Common myeloid progenitor, CD34-positive (primary cell): ENCODE measurements around the gene RNF225.

Experiments
- CTCF ChIA-PET: fragments of 350-600 bp; sonication (Branson Sonifier 250); formaldehyde crosslinking; loops from one replicate; lab custom pipeline; 2021; ENCODE audit warnings: antibody characterized with exemption; lab: Charles Lee
- POLR2A ChIA-PET: fragments of 350-600 bp; sonication (Branson Sonifier 250); formaldehyde crosslinking; loops from one replicate; lab custom pipeline; 2021; ENCODE audit warnings: antibody characterized with exemption; lab: Charles Lee
- DNase-seq, 3 donors: peaks; one replicate each; pipeline versions ENCODE4 v3.0.0 to v3.0.0-alpha.2; 2013
- H3K27ac ChIP-seq, 2 experiments: 1 replicate in 1 of 2; 2 replicates in 1 of 2; pipeline ENCODE4 v1.7.0; 2013; ENCODE audit warnings: inconsistent platforms in 2 of 2, low read length in 2 of 2, mild to moderate bottlenecking in 2 of 2, low read depth in 1 of 2, moderate library complexity in 1 of 2; ENCODE audit not compliant: severe bottlenecking in 2 of 2, insufficient read depth in 1 of 2, poor library complexity in 1 of 2
- H3K27me3 ChIP-seq, 5 experiments: replicated peaks in 2 of 5; 1 replicate in 3 of 5; 2 replicates in 2 of 5; pipeline versions ENCODE4 v1.6.1 to v1.7.0; 2013; ENCODE audit warnings: low read length in 4 of 5, mild to moderate bottlenecking in 2 of 5, moderate library complexity in 2 of 5, inconsistent platforms in 1 of 5; ENCODE audit not compliant: insufficient read depth in 5 of 5, control insufficient read depth in 4 of 5
- H3K36me3 ChIP-seq, 4 experiments: 1 replicate in 2 of 4; 2 replicates in 2 of 4; pipeline versions ENCODE4 v1.6.1 to v1.7.0; 2013; ENCODE audit warnings: low read length in 3 of 4, control low read depth in 1 of 4, mild to moderate bottlenecking in 1 of 4; ENCODE audit not compliant: control insufficient read depth in 4 of 4, insufficient read depth in 4 of 4
- H3K4me1 ChIP-seq, 4 experiments: 1 replicate in 3 of 4; 2 replicates in 1 of 4; pipeline versions ENCODE4 v1.6.1 to v1.7.1; 2013; ENCODE audit warnings: low read length in 3 of 4, mild to moderate bottlenecking in 3 of 4, control low read depth in 1 of 4, inconsistent platforms in 1 of 4, moderate library complexity in 1 of 4; ENCODE audit not compliant: control insufficient read depth in 4 of 4, insufficient read depth in 4 of 4; ENCODE audit errors: control extremely low read depth in 1 of 4
- H3K4me3 ChIP-seq, 7 experiments: 1 replicate in 4 of 7; 2 replicates in 3 of 7; pipeline versions ENCODE4 v1.5.1 to v1.7.0; 2013; ENCODE audit warnings: mild to moderate bottlenecking in 7 of 7, low read length in 6 of 7, moderate library complexity in 6 of 7, inconsistent platforms in 2 of 7, low read depth in 2 of 7, control low read depth in 1 of 7; ENCODE audit not compliant: insufficient read depth in 4 of 7, control insufficient read depth in 1 of 7; ENCODE audit errors: extremely low read depth in 1 of 7
- H3K9me3 ChIP-seq, 5 experiments: 1 replicate in 4 of 5; 2 replicates in 1 of 5; pipeline versions ENCODE4 v1.6.1 to v1.7.1; 2013; ENCODE audit warnings: low read length in 4 of 5, mild to moderate bottlenecking in 2 of 5, inconsistent platforms in 1 of 5, low read depth in 1 of 5, moderate library complexity in 1 of 5; ENCODE audit not compliant: control insufficient read depth in 4 of 5, insufficient read depth in 2 of 5; ENCODE audit errors: control extremely low read depth in 1 of 5
- WGBS: methylation state at CpG from one replicate; pipeline ENCODE4 v1.1.5; 2013; ENCODE audit not compliant: insufficient coverage; 5-methylcytosine and 5-hydroxymethylcytosine counted together

RNF225 gene

GRCh38 chr19:58361900-58362271 is 33.6 kb upstream of the RNF225 start:
- Histone ChIP-seq H3K36me3 (peaks cover 0 to 3% (median under 1%) of the 10 kb centered on the region in 4 experiments), H3K9me3 (peaks cover 0 to 4% (median 0%) of the 10 kb centered on the region in 5 experiments), H3K27me3 (peaks cover 0 to 4% (median 0%) of the 10 kb centered on the region in 5 experiments), H3K4me3 (peak overlapping the region; percentile 69 to 94 (median 85)), H3K27ac (peak overlapping the region; percentile 77 to 90), H3K4me1 (peaks cover 2 to 37% (median 34%) of the 10 kb centered on the region in 4 experiments)
- ChIA-PET CTCF (interaction anchor here (1.0 to 2.1 kb wide), 4 partner anchors 11 to 35 kb away, joined by 3 to 8 read pairs (median 3); partner anchors contain the start of gene ZSCAN22), POLR2A (interaction anchor here (1.0 to 1.2 kb wide), 4 partner anchors 12 to 115 kb away, joined by 3 to 9 read pairs (median 4); partner anchors contain the start of genes ZNF446 and ZNF584)
- peak in 1 of 3 donors; percentile 63 for DNase-seq
- WGBS: 9% methylated on average over 27 of the region's 28 CpGs

- peaks cover 0 to 6% (median 2%) of the 10 kb centered on the region in 4 experiments for H3K36me3 ChIP-seq
- 0% methylated on average over 70 of the region's 74 CpGs for WGBS
Measured at GRCh38 chr19:58362272-58362994, 33.0 kb upstream of the RNF225 start, which contains the start of gene ZNF497. TSS of gene ZNF497 (minus strand) at chr19:58362751. CDS start at chr19:58357635, 5,116 bp downstream.

GRCh38 chr19:58364146-58364545 is 31.3 kb upstream of the RNF225 start:
- WGBS: 0% methylated on average over 3 of the region's 5 CpGs
- Histone ChIP-seq H3K36me3 (peaks cover 0 to 9% (median 1%) of the 10 kb centered on the region in 4 experiments), H3K27ac (no peak overlapping the region), H3K9me3 (peaks cover 0 to 3% (median 0%) of the 10 kb centered on the region in 5 experiments), H3K27me3 (no peaks in the 10 kb centered on the region), H3K4me3 (peak overlapping the region in 2 of 7 experiments; percentile 11 to 28), H3K4me1 (peaks cover 2 to 34% (median 25%) of the 10 kb centered on the region in 4 experiments)
- peak; percentile 83 to 95 (median 94) for DNase-seq
- POLR2A ChIA-PET: interaction anchor here (0.6 to 1.9 kb wide), 2 partner anchors 17 to 59 kb away, joined by 3 to 6 read pairs; no protein-coding TSS in a partner anchor
- CTCF ChIA-PET: interaction anchor here (0.8 to 2.0 kb wide), 9 partner anchors 9 to 216 kb away, joined by 3 to 8 read pairs (median 4); partner anchors contain the start of gene ZNF837

More at GRCh38 chr19:58362272-58362994, 33.0 kb upstream of the RNF225 start, which contains the start of gene ZNF497:
- H3K27me3 ChIP-seq: peaks cover 0 to 3% (median 0%) of the 10 kb centered on the region in 5 experiments
- H3K4me1 ChIP-seq: peaks cover 2 to 34% (median 30%) of the 10 kb centered on the region in 4 experiments
- ChIA-PET CTCF (interaction anchor here (0.9 to 2.1 kb wide), 7 partner anchors 10 to 107 kb away, joined by 3 to 8 read pairs (median 3); partner anchors contain the start of genes ZNF584 and ZSCAN22), POLR2A (interaction anchor here (0.7 to 1.2 kb wide), 6 partner anchors 11 to 181 kb away, joined by 3 to 9 read pairs (median 4); partner anchors contain the start of genes TRIM28, ZBTB45, ZNF446 and ZNF584)
- peak within 1 kb of the TSS; percentile 77 to 90 for H3K27ac ChIP-seq
- peak; percentile 94 to 96 (median 96) for DNase-seq
- peak within 1 kb of the TSS; percentile 69 to 94 (median 85) for H3K4me3 ChIP-seq
- H3K9me3 ChIP-seq: peaks cover 0 to under 1% (median 0%) of the 10 kb centered on the region in 5 experiments

GRCh38 chr19:58366585-58367430 is 28.6 kb upstream of the RNF225 start:
- Histone ChIP-seq H3K4me1 (peaks cover 2 to 29% (median 21%) of the 10 kb centered on the region in 4 experiments), H3K4me3 (no peak overlapping the region), H3K27me3 (no peaks in the 10 kb centered on the region), H3K9me3 (peaks cover 0 to 3% (median 0%) of the 10 kb centered on the region in 5 experiments), H3K36me3 (peaks cover 0 to 9% (median 1%) of the 10 kb centered on the region in 4 experiments), H3K27ac (no peak overlapping the region)
- WGBS: 96% methylated on average over 30 of the region's 32 CpGs
- ChIA-PET POLR2A (no interaction called here), CTCF (interaction anchor here (1.7 kb wide), 1 partner anchor 9 kb away, joined by 5 read pairs; no protein-coding TSS in a partner anchor)
- DNase-seq: no peak

GRCh38 chr19:58367698-58368454 is 27.6 kb upstream of the RNF225 start:
- no peaks in the 10 kb centered on the region for H3K27me3 ChIP-seq
- POLR2A ChIA-PET: no interaction called here
- no peak overlapping the region for H3K27ac ChIP-seq
- peaks cover 2 to 23% (median 16%) of the 10 kb centered on the region in 4 experiments for H3K4me1 ChIP-seq
- peaks cover 0 to 9% (median 1%) of the 10 kb centered on the region in 4 experiments for H3K36me3 ChIP-seq
- H3K4me3 ChIP-seq: no peak overlapping the region
- no peak for DNase-seq
- peaks cover 0 to 3% (median 0%) of the 10 kb centered on the region in 5 experiments for H3K9me3 ChIP-seq
- CTCF ChIA-PET: interaction anchor here (1.7 kb wide), 1 partner anchor 8 kb away, joined by 5 read pairs; no protein-coding TSS in a partner anchor
- WGBS: 97% methylated on average over 101 of the region's 106 CpGs
